OCI-LY1 (cell line): ENCODE data around the gene NDUFS5.

Source experiments
- H2AFZ ChIP-seq: fragments of 200-600 bp; sonication (generic), shearing (Covaris generic); 2 replicates; pipeline ENCODE4 v1.6.0; 2014; ENCODE audit warnings: antibody characterized with exemption, mild to moderate bottlenecking, low read length
- H3F3A ChIP-seq: fragments of 200-600 bp; sonication (generic), shearing (Covaris generic); 2 replicates; pipeline ENCODE4 v1.6.0; 2014; ENCODE audit warnings: mild to moderate bottlenecking, antibody characterized with exemption, low read length, moderate library complexity; ENCODE audit not compliant: insufficient read depth
- H3K27ac ChIP-seq: fragments of 200-600 bp; sonication (generic); 2 replicates; pipeline ENCODE4 v1.5.1; 2014; ENCODE audit warnings: low read length, mixed run types, mild to moderate bottlenecking, low read depth; ENCODE audit not compliant: poor library complexity, severe bottlenecking
- H3K27me3 ChIP-seq: fragments of 200-600 bp; sonication (generic); 2 replicates; pipeline ENCODE4 v1.6.0; 2014; ENCODE audit warnings: antibody characterized with exemption, mild to moderate bottlenecking, low read length, moderate library complexity; ENCODE audit not compliant: insufficient read depth
- H3K36me3 ChIP-seq: fragments of 200-600 bp; sonication (generic); 2 replicates; pipeline ENCODE4 v1.6.1; 2014; ENCODE audit warnings: mild to moderate bottlenecking, antibody characterized with exemption, low read length, moderate library complexity, mixed read lengths; ENCODE audit not compliant: insufficient read depth
- H3K4me1 ChIP-seq: fragments of 200-600 bp; sonication (generic); 2 replicates; pipeline ENCODE4 v1.5.1; 2014; ENCODE audit warnings: mild to moderate bottlenecking, low read length, moderate library complexity; ENCODE audit not compliant: insufficient read depth, severe bottlenecking
- H3K4me2 ChIP-seq: fragments of 200-600 bp; sonication (generic), shearing (Covaris generic); 2 replicates; pipeline ENCODE4 v1.6.1; 2014; ENCODE audit warnings: low read length
- H3K4me3 ChIP-seq: fragments of 200-600 bp; sonication (generic); 2 replicates; pipeline ENCODE4 v1.5.1; 2014; ENCODE audit warnings: low read length, low read depth, mild to moderate bottlenecking, mixed read lengths; ENCODE audit not compliant: poor library complexity, severe bottlenecking
- H3K79me2 ChIP-seq: fragments of 200-600 bp; shearing (Covaris generic); 2 replicates; pipeline ENCODE4 v1.6.1; 2016; ENCODE audit warnings: mixed run types, low read length, mixed read lengths; ENCODE audit not compliant: insufficient read depth
- H3K9ac ChIP-seq: fragments of 200-600 bp; sonication (generic), shearing (Covaris generic); 2 replicates; pipeline ENCODE4 v1.6.1; 2014; ENCODE audit warnings: mild to moderate bottlenecking, low read length, mixed read lengths
- H3K9me2 ChIP-seq: fragments of 200-600 bp; sonication (generic), shearing (Covaris generic); 2 replicates; pipeline ENCODE4 v1.6.1; 2014; ENCODE audit warnings: low read depth, mild to moderate bottlenecking, low read length, mixed read lengths
- H3K9me3 ChIP-seq: fragments of 200-600 bp; shearing (Covaris generic); 2 replicates; pipeline ENCODE4 v1.6.1; 2014; ENCODE audit warnings: low read length, mixed read lengths
- H4K20me1 ChIP-seq: fragments of 200-600 bp; sonication (generic), shearing (Covaris generic); 2 replicates; pipeline ENCODE4 v1.6.0; 2016; ENCODE audit warnings: mild to moderate bottlenecking, low read length; ENCODE audit not compliant: insufficient read depth
- EZH2 ChIP-seq: fragments of 200-600 bp; sonication (generic), shearing (Covaris generic); IDR thresholded peaks from 2 replicates; pipeline ENCODE4 v1.8.0; 2017; ENCODE audit warnings: borderline replicate concordance, mixed run types, mild to moderate bottlenecking, antibody characterized with exemption, low read length, moderate library complexity, mixed read lengths
- TF ChIP-seq, protein P1 (sequence below): fragments of 200-600 bp; sonication (generic), shearing (Covaris generic); IDR thresholded peaks from 2 replicates; pipeline ENCODE4 v1.5.1; 2017; ENCODE audit warnings: mild to moderate bottlenecking, antibody characterized with exemption, low read length, moderate library complexity, mixed read lengths

Gene NDUFS5

DNA sequence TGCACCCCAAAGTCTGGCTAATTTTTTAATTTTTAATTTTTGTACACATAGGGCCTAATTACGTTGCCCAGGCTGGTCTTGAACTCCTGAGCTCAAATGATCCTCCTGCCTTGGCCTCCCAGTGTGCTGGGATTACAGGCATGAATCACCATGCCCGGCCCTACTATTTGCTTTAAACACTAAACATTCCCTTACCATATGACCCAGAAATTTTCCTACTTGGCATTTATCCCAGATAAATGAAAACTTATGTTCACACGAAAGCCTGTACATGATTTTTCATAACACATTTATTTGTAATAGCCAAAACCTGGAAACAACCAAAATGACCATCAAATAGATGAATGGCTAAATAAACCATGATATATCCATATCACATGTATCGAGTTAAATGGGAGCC is 35.8 kb downstream of the NDUFS5 start:
- Histone ChIP-seq H3K4me1 (peaks cover 5% of the 10 kb centered on the region), H3K27ac (no peak overlapping the region), H3K9ac (no peak overlapping the region), H3K27me3 (no peaks in the 10 kb centered on the region), H3F3A (no peaks in the 10 kb centered on the region), H3K4me3 (no peak overlapping the region), H3K36me3 (no peaks in the 10 kb centered on the region), H3K9me2 (no peaks in the 10 kb centered on the region), H2AFZ (no peak overlapping the region), H3K79me2 (no peaks in the 10 kb centered on the region), H3K9me3 (no peaks in the 10 kb centered on the region), H3K4me2 (no peak overlapping the region), H4K20me1 (no peaks in the 10 kb centered on the region)
- TF ChIP-seq EZH2, result no peak
- TF ChIP-seq, protein P1, sequence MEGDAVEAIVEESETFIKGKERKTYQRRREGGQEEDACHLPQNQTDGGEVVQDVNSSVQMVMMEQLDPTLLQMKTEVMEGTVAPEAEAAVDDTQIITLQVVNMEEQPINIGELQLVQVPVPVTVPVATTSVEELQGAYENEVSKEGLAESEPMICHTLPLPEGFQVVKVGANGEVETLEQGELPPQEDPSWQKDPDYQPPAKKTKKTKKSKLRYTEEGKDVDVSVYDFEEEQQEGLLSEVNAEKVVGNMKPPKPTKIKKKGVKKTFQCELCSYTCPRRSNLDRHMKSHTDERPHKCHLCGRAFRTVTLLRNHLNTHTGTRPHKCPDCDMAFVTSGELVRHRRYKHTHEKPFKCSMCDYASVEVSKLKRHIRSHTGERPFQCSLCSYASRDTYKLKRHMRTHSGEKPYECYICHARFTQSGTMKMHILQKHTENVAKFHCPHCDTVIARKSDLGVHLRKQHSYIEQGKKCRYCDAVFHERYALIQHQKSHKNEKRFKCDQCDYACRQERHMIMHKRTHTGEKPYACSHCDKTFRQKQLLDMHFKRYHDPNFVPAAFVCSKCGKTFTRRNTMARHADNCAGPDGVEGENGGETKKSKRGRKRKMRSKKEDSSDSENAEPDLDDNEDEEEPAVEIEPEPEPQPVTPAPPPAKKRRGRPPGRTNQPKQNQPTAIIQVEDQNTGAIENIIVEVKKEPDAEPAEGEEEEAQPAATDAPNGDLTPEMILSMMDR, result no peak

DNA sequence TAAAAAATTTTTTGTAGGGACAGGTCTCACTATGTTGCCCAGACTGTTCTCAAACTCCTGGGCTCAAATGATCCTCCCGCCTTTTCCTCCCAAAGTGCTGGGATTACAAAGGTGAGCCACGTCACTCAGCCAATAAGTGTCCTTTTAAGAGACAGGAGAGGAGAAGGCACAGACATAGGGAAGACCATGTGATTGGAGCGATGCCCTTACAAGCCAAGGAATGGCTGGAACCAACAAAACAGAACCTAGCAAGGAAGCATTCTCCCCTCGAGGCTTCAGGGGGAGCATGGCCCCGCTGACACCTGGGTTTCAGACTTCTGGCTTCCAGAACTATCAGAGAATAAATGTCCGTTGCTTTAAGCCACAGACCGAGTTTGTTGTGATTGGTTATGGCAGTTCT is 37.0 kb downstream of the NDUFS5 start:
- no peak overlapping the region for H3K27ac ChIP-seq
- no peaks in the 10 kb centered on the region for H3K79me2 ChIP-seq
- H3K9me3 ChIP-seq, result no peaks in the 10 kb centered on the region
- no peaks in the 10 kb centered on the region for H3K27me3 ChIP-seq
- H3K9ac ChIP-seq, result no peak overlapping the region
- no peak overlapping the region for H3K4me2 ChIP-seq
- H3K36me3 ChIP-seq, result no peaks in the 10 kb centered on the region
- H3F3A ChIP-seq, result no peaks in the 10 kb centered on the region
- no peak for TF ChIP-seq EZH2
- TF ChIP-seq, protein P1, result no peak
- no peak overlapping the region for H2AFZ ChIP-seq
- no peak overlapping the region for H3K4me3 ChIP-seq
- peaks cover 5% of the 10 kb centered on the region for H3K4me1 ChIP-seq
- no peaks in the 10 kb centered on the region for H3K9me2 ChIP-seq
- no peaks in the 10 kb centered on the region for H4K20me1 ChIP-seq

DNA sequence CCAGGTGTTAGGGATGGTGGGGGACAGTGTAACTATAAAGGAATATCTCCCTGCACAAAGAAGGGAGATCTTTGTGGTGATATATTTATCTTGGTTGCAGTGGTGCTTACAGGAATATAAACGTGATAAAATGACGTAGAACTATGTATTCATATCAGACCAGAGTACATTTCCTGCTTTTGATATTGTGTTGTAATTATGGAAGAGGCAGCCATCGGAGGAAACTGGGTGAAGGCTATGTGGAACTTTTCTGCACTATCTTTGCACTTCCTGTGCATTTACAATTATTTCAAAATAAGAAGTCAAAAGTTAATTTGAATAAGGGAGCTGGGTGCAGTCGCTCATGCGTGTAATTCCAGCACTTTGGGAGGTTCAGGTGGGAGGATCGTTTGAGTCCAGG is 37.6 kb downstream of the NDUFS5 start:
- Histone ChIP-seq H3K9ac (no peak overlapping the region), H2AFZ (no peak overlapping the region), H3K4me3 (no peak overlapping the region), H4K20me1 (no peaks in the 10 kb centered on the region), H3K27ac (no peak overlapping the region), H3F3A (no peaks in the 10 kb centered on the region), H3K27me3 (no peaks in the 10 kb centered on the region), H3K9me3 (no peaks in the 10 kb centered on the region), H3K9me2 (no peaks in the 10 kb centered on the region), H3K4me2 (no peak overlapping the region), H3K4me1 (peaks cover 5% of the 10 kb centered on the region), H3K36me3 (no peaks in the 10 kb centered on the region), H3K79me2 (no peaks in the 10 kb centered on the region)
- no peak for TF ChIP-seq EZH2
- TF ChIP-seq, protein P1, result no peak
